GM21381 (cell line): Measurements from ENCODE around the gene BCL2.

ENCODE experiments used
- ATAC-seq: cut with Tn5 transposase; IDR thresholded peaks from one replicate; pipeline ENCODE4 v1.9.1; 2021; ENCODE audit warnings: mild to moderate bottlenecking, moderate library complexity; ENCODE audit not compliant: unreplicated experiment

Gene BCL2

DNA sequence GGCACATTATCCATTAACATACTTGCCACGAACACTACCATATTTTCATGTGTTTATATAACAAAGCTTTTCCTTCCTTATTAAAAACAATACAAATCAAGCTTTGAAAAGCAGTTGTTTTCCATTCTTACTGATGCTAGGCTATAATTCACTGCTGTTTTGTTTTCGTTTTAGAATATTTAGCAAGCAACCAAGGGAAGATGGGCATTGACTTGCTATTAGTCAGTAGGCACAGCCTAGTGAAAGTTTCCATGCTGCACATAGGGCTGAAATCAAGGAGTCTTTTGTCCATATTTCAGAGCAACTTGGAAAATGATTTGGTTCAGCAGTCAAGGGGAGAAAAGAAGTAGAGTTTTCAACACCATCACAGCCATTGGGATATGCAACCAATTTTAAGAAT, 31.3 kb downstream of the BCL2 start:
- ATAC-seq: no peak

DNA sequence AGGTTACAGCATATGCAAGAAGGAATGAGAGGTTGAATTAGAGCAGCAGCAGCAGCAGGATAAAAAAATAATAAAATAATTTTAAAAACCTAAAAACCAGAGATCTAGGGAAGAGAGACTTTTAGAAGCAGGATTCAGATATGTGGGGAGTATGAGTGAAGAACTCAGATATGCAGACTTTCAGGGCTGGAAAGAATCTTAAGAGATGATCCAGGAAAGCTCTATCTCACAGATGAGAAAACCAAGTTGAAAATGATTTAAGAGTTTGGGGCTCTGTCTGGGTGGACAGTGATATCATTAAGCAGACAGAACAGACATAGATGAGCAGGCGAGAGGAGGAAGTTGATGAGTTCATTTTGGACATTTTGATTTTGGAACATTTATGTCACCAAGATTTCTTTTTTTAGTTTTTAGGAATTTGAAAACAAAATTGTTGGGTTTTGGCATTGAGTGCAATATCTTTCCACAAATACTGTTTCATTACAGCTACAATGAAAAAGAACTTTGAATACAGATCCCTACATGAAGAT, 31.8 kb downstream of the BCL2 start:
- ATAC-seq: no peak

DNA sequence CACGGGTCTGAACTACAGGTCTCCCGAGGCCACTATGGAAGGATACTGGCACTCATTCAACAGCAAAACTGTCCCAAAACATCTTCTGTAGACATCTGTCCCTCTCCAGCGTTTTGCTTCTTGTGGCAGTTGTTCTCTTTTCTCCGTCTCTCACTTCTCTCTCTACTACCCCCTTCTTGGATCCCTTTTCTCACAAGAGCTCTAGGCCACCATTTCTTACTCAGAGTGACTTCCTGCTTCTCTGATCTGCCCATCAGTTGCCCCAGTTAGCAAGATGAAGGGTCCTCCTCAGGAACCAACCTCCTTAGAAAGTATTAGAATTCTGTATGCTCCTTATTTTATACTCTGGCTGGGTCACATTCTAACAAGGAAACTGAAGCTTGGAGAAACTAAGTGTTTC, 32.6 kb downstream of the BCL2 start:
- no peak for ATAC-seq

DNA sequence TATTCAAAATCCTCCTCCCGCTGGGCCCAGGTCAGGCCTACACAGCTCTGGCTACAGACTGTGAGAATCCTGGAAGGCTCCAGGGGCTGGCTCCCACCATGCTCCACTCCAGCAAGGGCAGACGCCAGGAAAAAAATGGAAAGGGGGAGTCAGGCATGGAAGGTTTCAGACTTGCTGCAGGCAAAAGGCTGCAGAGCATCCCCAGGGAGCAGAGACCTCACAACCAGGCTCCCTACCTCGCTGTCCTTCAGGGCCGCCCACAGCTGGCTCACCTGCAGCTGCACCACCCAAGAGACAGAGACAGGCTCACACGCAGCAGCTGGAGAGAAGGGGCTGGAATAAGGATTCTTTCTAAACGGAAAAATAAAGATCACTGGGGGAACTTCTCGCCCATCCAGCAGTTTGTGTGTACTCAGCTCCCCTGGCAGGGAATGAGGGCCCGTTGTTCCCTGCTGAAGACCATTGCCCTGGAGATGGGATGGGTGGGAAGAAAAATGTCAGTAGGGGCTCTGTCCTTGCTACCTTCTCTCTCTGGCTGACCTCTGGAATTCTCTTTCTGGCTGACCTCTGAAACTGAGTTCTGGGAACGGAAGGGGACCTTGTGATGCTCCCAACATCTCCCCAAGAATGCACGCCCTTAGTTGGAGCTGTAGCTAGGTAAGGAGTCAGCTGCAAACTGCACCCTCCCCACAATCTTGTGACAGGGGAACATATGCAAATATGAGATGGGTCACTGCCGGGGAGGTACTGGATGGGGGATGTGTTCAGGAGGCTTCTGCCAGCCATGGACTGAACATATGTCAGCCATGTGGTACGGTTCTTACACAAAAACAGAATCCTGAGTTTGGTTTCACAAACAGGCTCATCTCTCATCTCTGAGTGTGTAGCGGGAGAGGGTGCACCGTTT, 34.5 kb downstream of the BCL2 start:
- ATAC-seq: peak; percentile 94

DNA sequence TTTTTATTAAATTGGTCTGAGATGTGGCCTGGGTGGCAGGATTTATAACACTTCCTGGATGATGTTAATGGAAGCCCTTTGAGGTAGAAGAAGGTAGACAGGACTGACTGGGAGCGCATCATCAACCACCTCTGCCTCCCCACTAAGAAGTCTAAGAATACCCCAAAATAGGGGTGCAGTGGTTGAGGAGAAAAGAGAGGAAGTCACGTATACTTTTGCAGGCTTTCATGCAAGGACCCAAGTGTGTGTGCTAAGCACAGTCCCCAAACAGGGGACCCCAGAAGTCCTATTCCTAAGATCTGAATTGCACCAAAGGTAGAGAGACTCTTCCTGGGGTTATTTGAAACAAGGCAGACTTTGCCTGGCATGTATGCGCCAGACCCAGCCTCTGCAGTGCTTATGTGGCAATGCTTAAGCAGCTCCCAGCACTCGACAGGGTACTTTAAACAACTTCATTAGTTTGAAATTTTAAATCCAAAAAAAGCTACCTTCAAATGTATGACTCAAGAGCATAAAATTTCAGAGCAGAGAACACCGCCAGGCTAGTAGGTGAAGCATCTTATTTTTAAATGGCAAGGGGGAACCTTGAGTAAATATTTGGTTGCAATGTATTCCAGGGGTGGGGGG, 35.3 kb downstream of the BCL2 start:
- ATAC-seq: no peak

DNA sequence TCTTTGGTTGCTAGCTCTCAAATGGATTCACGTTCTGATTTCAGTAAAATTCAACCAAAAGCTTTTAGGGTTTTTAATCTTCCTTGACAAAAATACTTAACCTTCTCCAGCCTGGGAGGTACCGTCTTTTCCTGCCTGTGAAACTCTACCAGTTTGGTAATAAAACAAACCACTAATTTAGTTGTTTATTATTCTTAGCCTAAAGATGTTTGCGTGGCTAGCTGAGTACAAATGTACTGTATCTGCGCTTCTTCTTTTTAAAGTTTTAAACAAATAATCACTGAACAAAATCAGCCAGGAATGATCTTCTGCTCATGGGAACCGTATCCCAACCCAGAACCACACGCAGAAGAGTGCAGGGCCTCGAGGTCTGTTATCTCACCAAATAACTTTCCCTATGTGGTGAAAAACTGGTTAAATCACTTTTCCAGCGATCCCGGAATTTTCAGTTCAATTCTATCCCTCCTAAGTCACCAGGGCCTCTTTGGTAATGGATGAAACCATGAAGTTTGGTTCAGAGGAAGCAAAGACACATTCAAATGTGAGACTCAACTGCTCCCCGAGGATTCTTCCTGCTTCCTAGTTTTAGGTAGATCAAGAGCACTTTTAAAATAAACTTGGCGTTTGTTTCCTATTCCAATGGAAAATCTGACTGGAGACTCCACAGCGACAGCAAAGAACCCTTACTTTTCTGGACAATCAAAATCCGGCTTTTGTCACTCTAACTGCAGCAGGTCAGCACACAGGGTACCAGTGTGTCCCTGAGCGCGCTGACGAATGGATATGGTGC, 36.1 kb downstream of the BCL2 start:
- ATAC-seq: no peak

DNA sequence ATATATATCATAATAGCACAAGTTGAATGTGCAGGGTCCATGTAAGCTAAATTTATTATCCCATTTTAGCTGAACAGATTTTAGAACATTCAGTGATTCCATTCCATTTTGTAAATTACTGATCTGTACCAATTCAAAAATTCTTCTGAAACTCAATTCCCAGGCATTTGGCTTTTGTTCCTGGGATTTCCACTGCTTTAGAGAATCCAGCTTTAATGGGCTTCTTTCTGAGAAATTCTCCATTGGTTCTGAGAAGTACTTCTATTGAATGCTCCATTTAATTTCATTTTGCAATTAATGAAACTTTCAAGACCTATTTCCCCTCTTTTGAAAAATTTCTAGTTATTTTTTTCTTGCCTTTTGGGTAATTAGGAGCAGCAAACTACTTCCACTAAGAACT, 36.8 kb downstream of the BCL2 start:
- ATAC-seq: no peak

DNA sequence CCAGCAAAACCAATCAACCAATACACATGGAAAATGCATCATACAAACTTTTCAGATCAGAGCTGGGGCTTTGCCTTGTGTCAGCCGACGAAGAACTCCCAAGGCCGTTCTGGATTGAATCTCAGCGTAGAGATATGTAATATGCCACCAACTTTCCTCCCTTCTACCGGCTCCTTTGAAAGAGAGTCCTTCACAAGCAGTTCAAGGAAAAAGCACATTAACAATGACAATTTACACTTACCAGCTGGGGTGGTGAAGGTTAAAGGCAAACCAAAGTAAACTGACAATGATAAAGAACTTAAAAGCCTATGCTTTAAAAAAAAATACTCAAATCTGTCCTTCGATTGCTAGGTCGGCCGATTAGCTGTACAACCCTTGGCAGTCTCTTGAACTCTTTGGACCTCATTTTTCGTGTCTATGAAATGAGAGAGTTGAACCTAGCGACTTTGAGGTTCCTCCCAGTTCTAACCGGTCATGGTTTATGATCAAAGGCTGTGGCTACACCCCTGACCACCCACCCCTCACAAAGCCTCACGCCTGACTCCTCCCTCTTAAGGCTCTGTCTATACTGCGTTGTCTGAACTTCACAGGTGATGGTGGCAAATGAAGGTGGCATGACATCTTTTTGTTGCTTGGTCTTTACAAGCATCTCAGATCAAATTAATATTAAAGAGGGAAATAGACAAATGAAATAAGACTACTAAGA, 46.2 kb downstream of the BCL2 start:
- ATAC-seq: no peak

DNA sequence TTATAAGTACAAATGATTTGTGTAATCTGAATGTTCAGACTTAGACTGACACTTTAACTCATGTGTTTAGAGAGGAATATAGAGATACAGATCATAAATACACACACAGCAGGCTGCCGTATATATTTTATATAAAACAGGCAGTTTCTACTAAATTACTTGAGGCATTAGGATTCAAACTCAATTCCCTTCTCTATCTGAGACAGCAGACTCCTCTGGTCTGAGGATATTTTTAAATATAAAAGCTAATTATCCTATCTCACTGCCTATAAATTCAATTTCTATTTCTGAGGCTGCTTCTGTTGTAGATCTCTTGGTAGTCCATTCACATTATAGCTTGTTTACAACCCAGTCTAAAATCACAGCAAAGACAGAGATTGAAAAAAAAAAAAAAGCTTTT, 46.9 kb downstream of the BCL2 start:
- ATAC-seq: no peak

DNA sequence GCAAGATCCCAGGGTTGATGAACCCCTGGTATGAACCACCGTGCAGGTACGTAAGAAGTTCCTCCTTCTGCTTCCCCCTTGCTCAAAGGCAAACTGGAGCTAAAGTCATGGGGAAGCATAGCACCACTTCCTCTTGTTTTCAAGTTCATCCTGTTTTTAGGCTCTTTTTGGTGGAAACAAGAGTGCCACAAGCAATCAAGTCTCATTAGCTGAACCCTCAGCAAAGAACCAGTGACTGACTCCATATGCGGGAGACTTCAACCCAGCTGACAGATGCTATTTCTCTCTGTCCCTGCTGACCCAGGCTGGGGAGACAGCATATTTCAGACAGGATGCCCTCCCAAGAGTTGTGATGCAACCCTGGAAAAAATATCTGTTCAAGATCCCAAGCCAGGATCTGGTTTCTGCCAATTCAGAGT, 47.7 kb downstream of the BCL2 start:
- ATAC-seq: no peak

DNA sequence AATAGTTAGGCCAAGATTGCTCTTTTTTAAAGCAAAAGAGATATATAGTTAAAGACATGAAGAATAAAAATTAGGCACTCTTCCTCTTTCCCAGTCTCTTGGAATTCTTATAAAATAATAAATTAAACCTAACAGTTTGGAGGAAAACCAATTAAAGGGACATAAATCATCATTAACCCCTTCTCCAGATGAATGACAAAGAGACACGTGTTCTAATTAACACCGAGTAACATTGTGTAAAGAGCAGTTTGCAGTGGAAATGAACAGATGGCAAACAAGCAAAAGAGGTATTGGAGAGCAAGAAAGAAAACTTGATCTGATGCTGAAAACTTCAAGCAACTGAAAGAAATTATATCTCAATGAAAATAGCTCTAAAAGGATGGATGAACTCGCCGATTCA, 48.4 kb downstream of the BCL2 start:
- ATAC-seq: no peak

DNA sequence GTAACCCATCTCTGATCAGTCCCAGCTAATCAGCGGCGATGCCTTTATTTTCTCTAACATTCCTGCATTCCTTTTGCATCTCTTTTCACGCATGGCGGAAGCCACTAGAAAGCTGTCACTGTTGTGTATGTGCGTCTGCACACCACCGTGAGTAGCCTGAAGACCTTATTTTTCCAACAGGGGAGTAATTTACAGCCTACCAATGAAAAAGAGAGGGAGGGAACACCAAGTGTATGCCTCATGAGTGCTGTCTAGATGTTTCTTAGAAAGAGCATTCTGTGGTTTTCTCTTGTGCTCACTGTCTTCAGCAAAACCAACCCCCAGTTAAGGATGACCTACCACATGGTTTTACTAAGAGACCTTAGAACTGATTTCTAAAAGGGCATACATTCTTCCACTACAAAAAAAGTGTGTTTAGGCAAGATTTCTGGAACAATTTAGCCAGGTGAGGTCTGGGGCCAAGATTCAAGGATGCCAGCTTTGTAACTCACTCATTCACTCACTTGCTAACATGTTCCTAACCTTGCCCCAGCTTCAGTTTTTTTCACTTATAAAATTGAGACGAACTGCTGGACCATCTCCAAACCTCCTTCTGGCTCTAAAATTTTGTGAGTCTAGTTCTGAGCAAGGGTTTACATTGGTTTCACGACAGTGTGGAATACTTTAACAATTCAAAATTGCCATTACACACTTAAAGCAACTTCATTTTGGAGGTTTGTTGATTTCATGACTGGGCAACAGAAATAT, 51.4 kb downstream of the BCL2 start:
- no peak for ATAC-seq

DNA sequence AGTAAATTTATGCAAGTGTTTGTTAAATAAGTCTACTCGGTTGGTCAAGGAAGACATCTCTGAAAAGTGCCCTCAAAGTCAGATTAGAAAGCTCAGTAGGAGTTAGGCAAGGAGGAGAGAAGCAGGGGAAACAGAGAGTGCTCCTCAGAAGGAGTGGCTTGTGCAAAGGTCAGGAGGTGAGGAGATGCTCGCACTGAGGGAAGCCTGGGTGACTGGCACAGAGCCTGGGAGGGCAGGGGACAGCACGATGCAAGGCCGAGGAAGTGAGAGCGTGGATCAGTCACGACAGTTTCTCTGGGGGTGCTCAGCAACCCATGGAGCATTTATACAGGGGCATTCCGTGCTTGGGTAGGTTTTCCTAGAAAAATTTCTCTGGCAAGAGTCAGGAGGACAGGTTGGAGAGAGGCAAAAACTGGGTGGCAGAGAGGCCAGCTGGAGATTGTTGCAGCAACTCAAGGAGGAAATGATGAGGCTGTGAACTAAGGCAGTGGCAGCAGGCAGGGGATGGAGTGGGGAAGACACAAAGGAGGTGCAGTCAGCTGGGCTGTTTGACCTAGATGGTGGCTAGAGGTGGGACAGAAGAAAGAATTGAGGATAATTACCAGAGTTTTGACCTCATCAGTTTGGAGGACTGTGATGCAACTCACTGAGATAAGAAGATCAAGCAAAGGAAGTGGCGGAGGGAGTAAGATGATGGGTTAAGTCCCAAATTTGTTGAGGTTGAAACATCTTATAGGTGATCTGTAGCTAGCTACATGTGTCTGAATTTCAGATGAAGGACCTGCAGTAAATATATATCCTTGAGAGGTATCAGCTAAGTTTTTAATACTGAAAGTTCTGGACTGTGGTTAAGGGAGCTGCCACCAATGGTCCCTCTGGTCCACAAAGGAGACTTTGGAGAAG, 52.4 kb downstream of the BCL2 start:
- ATAC-seq: no peak

DNA sequence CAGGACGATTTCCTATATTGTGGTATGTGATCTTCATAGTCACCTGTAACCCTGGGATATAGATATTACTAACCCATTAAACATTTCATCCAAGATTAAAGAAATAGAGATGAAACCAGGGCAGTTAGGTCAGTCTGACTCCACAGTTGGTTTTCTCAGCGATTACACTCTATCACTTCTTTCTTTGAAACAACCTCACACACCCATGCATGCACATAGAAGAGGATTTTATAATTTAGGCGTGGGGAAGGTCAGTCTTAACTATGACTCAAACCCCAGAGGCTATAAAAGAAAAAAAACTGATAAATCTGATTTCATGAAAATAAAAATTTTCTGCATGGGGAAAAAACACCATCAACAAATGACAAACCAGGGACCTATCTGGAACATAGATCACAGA, 54.2 kb downstream of the BCL2 start:
- no peak for ATAC-seq

DNA sequence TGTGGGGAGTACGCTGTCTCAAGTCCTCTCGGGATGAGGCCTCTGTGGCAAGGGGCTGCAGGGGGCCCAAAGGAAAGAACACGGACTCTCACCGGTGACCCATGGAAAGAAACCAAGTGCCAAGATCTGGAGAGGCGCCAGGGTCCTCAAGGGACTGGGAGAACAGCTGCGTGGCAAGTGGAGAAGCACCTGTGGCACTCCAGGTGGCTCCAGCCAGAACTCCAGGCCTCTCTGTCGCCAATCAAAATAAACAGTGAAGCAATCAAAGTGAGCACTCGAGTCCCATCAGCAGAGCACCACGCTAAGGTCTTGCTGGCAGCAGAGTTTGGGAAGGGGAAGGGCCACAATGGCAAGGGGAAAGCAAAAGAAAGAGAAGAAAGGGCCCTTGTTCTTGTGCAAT, 54.7 kb downstream of the BCL2 start:
- no peak for ATAC-seq

DNA sequence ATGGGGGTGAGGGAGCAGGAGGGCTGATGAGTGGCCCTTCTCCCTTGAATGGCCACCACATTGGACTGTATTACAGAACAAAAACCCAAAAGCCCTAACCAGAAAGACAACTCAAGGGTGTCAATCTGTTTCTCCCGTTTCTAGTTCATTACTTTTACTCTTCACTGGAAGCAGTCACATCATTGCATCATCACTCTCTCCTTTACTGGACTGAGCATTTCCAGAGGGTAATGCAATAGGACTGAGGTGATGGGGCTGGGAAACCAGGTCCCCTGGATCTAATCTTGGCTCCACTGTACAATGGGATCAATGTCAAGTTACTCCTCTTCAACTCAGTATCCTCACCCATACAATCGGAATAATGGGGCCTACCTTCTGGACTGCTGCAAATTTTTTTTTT, 56.1 kb downstream of the BCL2 start:
- no peak for ATAC-seq

DNA sequence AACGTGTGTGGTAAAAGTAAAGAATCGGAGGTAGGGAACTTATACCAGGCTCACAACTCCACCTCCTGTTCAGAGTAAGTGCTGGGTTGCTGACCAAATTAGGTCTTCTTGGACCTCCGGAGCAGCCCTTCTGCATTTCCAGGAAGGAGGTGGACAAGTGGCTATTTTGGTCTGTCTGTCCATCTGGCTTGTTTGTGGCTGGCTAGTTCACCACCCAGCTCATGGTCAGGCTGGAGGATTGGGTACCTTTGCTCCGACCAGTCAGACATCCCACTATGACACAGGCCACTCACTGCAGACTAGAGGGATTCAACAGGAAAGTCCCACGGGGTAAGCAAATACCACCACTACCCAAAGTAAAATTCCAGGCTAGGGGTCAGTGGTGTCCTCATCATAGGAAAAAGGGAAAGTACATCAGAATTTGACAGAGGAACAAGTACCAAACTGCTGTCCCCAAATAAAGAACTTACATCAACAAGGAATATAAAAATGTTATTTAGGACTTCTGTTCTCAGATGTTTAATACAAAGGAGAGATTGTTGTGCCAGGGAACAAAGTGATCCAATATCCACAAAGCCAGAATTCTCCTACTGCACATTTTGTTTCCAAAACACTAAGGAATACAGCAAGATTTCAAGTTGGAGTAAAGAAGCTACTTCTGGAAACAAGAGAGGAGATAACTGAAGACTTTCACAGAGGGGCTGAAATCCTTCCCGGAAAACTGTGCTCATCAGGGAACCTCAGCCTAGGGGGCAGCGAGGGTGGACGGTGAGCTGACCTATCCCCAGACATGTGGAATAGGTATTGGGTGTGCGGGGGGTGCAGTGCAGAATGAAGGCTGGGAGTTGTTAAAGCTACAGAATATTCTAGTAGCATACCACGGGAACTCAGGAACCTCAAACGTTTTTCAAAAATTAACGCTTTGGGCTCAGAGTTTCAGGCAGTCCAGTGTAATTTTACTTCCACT, 56.9 kb downstream of the BCL2 start:
- no peak for ATAC-seq

DNA sequence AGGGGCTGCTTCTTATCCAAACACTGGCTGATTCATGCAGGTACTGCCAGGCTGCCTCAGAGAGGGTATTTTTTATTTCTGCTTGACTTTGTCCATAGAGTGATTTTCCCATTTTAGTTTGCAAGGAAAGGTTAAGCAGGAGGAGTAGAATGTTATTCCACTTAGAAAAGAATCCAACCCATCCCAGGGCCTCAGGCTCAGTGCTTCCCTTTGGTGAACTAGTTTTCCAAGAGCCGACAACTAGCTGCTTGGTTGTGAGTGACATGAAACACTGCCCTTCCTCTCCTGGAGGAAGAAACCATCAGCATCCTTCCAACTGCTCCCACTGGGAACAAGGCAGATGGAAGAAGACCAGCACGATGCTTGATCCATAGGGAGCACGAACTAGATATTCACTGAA, 58.5 kb downstream of the BCL2 start:
- no peak for ATAC-seq
